ENCODE data around the gene QDPR. TPM values are rescaled to one million over a fixed set of nuclear protein-coding genes. Genes with fewer than 3 reads are reported as not detected.

QDPR gene
- total RNA-seq, 1 donor from 2014 or later = 16.2 TPM

GRCh38 chr4:17502756-17503155 is 9.1 kb downstream of the QDPR start:
- no peaks in the 10 kb centered on the region for H3K4me1 ChIP-seq
- H3K27me3 ChIP-seq = no peaks in the 10 kb centered on the region
- no peak for TF ChIP-seq CTCF (IDR thresholded peaks at IDR 0.05)
- no peak for TF ChIP-seq POLR2AphosphoS5 (IDR thresholded peaks at IDR 0.05; ENCODE audit: insufficient read depth in 1 of 2, low read depth in 1 of 2)
- no peak for TF ChIP-seq POLR2A (IDR thresholded peaks at IDR 0.05)
- H3K36me3 ChIP-seq = peaks cover 6 to 27% of the 10 kb centered on the region in 2 donors
- no peaks in the 10 kb centered on the region for H3K9me3 ChIP-seq
- DNase-seq (ENCODE audit: extremely low spot score in 2 of 2) = no peak
- no peak overlapping the region for H3K27ac ChIP-seq
- H3K4me3 ChIP-seq = no peak overlapping the region
- intact Hi-C loops (cut with DNase I) = no loop called here

DNA sequence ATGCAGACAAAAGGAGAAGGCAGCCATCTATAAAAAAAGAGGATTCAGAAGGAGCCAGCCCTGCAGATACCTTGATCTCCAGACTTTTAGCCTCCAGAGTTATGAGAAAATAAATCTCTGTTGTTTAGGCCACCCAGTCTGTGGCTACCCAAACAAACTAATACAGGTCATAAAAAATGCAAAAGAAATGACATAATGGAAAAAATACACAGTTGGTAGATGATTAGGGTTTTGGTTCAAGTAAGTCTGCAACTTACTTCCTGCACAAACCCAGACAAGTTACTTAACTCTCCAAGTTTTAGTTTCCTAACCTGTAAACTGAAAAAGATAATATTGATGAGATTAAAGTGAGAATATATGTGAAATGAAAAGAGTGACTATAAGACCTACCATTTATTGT is 11.3 kb downstream of the QDPR start:
- TF ChIP-seq POLR2A (IDR thresholded peaks at IDR 0.05) (no peak), CTCF (IDR thresholded peaks at IDR 0.05) (no peak), POLR2AphosphoS5 (IDR thresholded peaks at IDR 0.05; ENCODE audit: insufficient read depth in 1 of 2, low read depth in 1 of 2) (no peak)
- no peaks in the 10 kb centered on the region for H3K4me1 ChIP-seq
- no peak overlapping the region for H3K27ac ChIP-seq
- peaks cover 6 to 27% of the 10 kb centered on the region in 2 donors for H3K36me3 ChIP-seq
- no peak for DNase-seq (ENCODE audit: extremely low spot score in 2 of 2)
- no peaks in the 10 kb centered on the region for H3K9me3 ChIP-seq
- intact Hi-C loops (cut with DNase I) = no loop called here
- H3K27me3 ChIP-seq = no peaks in the 10 kb centered on the region
- no peak overlapping the region for H3K4me3 ChIP-seq

DNA sequence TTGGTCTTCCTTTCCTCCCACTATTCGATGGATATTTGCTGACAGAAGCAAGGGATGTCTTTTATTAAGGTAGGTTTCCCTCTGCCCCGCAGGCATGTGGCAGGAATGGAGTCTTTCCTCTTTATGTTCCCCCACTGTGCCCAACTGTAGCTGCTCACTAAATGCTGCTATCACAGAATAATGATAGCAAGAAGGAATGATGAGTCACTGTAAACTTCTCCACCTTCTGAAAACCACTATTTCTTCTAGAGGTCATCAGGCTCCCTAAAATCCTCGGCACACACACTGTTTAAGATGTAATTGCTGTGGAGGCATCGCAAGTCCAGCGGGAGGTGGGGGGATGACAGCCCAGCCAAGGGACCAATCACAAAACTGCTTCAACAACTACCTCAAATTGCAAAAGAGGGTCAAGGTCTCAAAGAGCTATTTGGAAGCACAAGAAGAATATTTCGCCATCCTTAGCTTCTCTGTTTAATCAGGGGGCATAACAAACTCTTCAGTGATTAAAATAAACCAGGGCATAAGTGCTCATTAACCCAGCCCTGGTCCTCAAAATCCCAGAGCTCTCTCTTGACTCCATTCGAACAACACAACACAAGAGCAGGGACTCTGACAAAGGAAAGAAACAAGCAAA is 13.9 kb downstream of the QDPR start:
- Histone ChIP-seq H3K27me3 (no peaks in the 10 kb centered on the region), H3K27ac (no peak overlapping the region), H3K4me1 (no peaks in the 10 kb centered on the region), H3K36me3 (peaks cover 6 to 34% of the 10 kb centered on the region in 2 donors), H3K9me3 (no peaks in the 10 kb centered on the region), H3K4me3 (no peak overlapping the region)
- no peak for TF ChIP-seq CTCF (IDR thresholded peaks at IDR 0.05)
- no peak for DNase-seq (ENCODE audit: extremely low spot score in 2 of 2)
- intact Hi-C loops (cut with DNase I) = no loop called here

DNA sequence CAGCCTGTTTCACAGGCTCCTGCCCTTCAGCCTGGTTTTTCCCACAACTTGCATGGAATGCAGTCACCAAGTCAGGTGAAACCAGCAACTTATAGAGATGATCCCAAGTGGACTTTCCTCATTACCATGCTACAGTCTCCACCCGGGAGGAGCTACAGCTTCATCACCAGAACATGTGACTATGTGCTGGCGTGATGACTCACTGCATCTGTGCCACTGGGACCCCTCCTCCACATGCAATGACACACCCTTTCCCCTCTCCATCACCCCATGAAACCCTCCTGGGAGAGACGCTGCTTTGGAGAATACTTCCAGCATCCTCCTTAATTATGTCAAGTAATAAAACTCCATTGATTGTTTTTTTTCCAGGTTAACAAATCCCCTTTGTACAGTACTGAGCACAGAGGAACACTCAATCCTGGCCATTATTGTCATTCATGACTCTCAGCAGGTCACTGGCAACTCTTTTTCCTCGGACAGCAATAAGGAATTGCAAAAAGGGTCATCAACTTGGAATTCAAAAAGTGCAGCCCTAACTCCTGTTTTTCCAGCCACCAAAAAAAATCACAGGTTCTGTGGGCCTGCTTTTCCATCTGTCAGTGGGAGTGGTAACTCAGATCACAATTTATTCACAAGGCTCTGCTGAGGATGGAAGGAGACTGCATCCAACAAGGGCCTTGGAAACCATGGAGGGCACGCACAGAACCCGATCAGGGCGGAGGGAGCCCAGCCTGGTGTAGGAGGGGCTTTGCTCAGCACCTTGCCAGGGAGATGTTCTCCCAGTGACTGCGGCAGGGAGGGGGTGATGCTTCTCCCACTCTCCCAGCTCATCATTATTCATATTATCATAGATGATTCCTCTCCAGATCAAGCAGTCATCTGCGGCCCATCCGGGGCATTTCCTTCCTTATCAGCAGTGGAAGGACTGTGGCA is 17.4 kb downstream of the QDPR start:
- DNase-seq (ENCODE audit: extremely low spot score in 2 of 2) = no peak
- no peak for TF ChIP-seq POLR2AphosphoS5 (IDR thresholded peaks at IDR 0.05; ENCODE audit: insufficient read depth in 1 of 2, low read depth in 1 of 2)
- TF ChIP-seq POLR2A (IDR thresholded peaks at IDR 0.05) = no peak
- TF ChIP-seq CTCF (IDR thresholded peaks at IDR 0.05) = no peak
- Histone ChIP-seq H3K4me3 (no peak overlapping the region), H3K9me3 (no peaks in the 10 kb centered on the region), H3K27me3 (no peaks in the 10 kb centered on the region), H3K36me3 (peaks cover 0 to 34% of the 10 kb centered on the region in 2 donors), H3K27ac (no peak overlapping the region), H3K4me1 (no peaks in the 10 kb centered on the region)
- intact Hi-C loops (cut with DNase I) = no loop called here

- no peak for DNase-seq (ENCODE audit: extremely low spot score in 2 of 2)
- no peaks in the 10 kb centered on the region for H3K9me3 ChIP-seq
- no peaks in the 10 kb centered on the region for H3K4me1 ChIP-seq
- intact Hi-C loops (cut with DNase I) = no loop called here
- H3K36me3 ChIP-seq = peaks cover 0 to 42% of the 10 kb centered on the region in 2 donors
- H3K4me3 ChIP-seq = no peak overlapping the region
- H3K27me3 ChIP-seq = no peaks in the 10 kb centered on the region
- H3K27ac ChIP-seq = no peak overlapping the region
- TF ChIP-seq CTCF (IDR thresholded peaks at IDR 0.05) (no peak), POLR2A (IDR thresholded peaks at IDR 0.05) (no peak), POLR2AphosphoS5 (IDR thresholded peaks at IDR 0.05; ENCODE audit: insufficient read depth in 1 of 2, low read depth in 1 of 2) (no peak)
These were observed 18.3 kb downstream of the QDPR start for GRCh38 chr4:17493619-17494018.
